Activated gamma-delta T cell treated with Interleukin-2 at 50 U/mL for 16 hours (primary cell): Measurements from ENCODE around the gene GAS6.
A peak's percentile ranks its signal among the peaks of the same experiment; 100 is the strongest.

ENCODE experiments used
- DNase-seq: peaks from one replicate; pipeline ENCODE4 v3.0.0-alpha.2; 2020

GAS6 gene

DNA sequence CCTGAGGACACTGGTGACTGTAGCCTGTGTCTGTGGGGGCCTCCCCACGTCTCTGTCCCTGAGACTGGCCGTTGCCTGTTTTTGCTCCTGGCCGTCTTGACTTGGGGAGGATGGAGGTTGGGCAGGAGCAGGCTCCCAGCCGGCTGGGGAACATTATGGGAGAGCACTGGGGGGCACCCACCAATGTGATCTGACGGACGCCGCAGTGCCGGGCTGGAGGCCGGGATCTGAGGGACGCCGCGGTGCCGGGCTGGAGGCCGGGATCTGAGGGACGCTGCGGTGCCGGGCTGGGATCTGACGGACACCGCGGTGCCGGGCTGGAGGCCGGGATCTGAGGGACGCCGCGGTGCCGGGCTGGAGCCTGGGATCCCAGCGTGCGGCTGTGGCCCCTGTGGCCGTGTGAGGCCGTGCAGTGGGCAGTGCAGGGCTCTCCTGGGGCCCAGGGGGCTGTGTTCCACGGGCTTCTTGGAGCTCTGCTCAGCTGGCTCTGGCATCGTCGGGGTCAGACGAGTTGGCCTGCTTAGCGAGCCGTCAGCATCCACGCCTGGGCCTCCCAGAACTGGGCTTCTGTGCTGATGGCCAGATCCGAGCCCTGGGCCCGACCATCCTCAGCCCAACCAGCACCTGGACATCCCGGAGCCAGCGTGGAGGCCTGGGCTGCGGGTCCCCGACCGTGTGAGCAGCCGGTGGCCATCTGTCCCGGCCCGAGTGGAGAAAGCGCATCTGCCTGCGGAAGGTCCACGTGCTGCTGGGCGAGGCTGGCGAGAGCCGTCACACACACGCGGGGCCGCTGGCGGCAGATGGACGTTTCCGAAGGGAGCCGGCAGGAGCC is 45.8 kb downstream of the GAS6 start:
- no peak for DNase-seq

DNA sequence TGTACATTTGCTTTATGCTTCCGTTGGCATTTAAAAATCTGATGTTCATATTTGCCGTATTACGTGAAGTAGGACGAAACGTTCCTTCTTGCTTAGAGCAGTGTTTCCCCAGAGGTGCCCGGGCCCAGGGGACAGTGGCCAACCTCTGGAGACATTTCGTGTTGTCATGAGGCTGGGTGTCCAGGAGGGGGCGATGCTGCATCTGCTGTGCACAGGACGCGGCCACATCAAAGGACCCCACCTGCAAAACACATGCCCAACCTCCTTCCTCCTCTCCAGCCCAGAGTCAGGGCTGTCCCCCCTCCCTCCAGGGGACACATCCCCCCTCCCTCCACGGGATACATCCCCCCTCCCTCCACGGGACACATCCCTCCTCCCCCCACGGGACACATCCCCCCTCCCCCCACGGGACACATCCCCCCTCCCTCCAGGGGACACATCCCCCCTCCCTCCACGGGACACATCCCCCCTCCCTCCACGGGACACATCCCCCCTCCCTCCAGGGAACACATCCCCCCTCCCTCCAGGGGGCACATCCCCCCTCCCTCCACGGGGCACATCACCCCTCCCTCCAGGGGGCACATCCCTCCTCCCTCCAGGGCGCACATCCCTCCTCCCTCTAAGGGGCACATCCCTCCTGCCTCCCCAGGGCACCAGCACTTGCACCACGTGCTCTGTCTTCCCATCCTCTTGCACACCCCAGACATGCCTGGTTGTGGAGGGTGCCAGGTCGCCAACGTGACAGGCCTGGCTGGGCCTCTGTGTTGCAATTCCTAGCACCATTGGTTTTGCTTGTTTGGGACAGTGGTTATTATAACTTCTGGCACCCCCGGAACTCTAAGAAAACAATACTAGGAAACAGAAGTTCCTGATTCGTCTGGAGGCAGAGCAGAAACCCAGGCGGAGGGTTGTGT is 46.7 kb downstream of the GAS6 start:
- DNase-seq, result peak; percentile 90

DNA sequence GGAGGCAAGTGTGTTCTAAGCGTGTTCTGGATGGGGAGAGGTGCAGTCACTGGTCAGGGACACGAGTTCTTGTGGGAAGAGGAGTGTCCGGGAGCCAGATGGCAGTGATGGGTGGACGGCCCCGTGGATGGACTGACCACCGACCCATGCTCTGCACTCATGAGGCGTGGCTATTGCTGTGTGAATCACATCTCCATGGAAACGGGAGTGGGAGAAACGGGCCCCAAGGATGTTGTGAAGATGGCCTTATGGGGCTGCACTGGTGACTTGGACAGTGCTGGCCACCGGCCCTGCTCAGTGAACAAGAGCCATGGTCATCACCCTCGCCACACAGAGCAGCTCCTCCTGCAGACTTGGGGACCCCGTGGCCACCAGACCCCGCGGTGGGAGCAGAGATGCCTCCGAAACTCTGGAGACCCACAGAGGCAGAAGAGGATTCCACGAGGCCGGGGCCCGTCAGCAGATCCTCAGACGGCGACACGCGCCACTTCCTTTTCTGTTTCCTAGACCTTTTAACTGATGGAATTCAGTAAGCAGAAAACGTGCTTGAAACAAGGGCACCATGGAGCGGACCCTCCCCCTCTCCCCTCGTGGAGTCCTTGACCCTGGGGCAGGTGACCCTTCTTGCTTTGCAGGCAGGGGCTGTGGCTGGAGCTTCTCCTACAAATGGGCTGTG is 47.5 kb downstream of the GAS6 start:
- DNase-seq, result no peak

DNA sequence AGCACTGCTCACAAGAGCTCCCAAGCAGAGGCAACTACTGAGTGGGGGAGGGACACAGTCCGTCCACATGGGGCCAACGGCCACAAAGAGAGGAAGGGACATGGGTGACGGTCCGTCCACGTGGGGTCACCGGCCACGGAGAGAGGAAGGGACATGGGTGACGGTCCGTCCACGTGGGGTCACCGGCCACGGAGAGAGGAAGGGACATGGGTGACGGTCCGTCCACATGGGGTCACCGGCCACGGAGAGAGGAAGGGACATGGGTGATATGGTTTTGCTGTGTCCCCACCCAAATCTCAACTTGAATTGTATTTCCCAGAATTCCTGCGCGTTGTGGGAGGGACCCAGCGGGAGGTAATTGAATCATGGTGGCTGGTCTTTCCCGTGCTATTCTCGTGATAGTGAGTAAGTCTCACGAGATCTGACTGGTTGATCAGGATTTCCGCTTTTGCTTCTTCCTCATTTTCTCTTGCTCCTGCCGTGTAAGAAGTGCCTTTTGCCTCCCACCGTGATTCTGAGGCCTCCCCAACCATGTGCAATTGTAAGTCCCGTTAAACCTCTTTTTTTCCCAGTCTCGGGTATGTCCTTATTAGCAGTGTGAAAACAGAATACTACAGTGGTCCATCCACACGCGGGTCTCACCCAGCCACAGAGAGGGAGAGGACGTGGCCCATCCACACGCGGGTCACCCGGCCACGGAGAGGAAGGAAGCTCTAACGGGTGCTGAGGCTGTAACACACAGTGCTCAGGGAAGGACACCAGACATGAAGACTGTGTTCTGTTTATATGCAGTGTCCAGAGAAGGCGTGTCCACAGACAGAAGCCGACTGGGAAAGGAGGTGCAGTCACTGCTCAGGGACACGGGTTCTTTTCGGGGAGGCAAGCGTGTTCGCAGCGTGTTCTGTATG is 48.5 kb downstream of the GAS6 start:
- no peak for DNase-seq

DNA sequence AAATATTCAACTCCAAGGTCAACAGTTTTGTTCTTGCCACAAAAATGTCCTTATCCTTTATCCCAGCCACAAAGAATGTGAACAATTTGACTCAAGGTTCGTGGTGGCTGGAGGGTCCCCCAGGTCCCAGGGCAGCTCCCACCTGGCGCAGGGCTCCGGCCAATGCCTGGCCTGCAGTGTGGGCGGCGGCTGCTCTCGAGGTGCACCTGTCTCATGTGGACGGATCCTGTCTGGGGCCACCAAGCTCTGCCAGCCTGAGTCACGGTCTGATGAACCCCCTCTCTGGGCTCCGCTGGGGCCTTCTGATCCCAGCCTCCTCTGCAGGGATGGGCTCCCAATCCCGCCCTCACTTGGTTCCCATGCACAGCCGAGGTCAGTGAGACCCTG is 49.4 kb downstream of the GAS6 start:
- no peak for DNase-seq

DNA sequence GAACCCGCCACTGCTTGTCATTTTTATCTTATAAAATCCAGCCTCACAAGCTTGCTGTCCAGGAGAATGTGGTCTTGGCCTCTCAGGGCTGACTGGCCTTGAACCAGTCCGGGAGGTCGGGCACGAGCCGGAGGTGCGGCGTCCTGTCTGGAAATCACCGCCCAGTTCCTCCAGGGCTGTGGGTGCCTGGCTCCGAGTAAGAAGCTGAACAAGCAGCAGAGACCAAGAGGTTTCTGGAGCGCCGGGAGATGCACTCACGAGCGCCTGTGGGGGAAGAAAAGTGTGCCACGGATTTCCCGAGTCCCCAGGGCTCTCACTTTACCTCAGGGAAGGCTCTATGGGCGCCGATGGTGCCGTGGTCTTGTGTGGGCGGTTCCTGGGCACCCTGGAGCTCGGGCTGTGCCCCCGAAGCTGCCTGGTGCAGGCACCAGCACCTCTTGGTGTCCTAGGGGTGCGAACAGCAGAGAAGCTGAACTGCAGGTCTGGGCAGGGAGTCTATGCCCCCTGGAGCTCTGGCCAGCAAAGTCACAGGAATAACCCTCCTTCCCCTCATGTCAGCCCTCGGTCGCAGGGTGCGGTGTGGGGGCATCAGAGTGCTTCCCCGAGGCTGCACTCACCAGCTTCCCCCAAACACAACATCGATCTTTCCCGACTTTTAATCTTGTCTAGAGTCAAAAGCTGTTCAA is 50.0 kb downstream of the GAS6 start:
- DNase-seq, result no peak

DNA sequence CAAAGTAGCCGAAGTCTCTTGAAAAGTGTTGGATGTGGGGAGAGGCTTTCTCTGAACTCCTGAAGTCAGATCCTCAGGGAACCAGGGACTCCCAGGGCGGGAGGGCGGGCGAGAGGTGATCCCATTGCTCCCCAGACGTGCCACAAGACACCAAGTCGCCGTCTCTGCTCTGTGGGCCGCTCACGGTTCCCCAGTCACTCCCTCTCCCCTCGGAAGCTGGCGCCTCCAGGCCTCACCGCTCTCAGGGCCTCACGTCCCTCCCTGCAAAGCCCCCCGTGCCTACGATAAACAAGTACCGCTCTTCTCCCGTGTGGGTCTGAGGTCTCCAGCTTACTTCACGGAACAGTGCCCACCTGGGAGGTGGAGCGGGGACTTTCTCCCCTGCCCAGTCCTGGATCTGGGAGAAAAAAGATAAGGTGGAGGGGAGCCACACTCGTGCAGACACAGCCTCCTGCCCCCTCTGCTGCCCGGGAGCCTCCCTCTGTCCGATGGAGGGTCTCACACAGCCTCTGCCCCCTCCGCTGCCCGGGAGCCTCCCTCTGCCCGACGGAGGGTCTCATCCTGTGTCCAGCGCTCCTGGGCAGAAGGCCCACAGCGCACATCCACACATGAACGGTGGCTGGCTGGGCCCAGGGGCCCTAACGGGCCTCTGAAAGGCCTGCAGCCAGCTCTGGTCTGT is 50.7 kb downstream of the GAS6 start:
- no peak for DNase-seq

DNA sequence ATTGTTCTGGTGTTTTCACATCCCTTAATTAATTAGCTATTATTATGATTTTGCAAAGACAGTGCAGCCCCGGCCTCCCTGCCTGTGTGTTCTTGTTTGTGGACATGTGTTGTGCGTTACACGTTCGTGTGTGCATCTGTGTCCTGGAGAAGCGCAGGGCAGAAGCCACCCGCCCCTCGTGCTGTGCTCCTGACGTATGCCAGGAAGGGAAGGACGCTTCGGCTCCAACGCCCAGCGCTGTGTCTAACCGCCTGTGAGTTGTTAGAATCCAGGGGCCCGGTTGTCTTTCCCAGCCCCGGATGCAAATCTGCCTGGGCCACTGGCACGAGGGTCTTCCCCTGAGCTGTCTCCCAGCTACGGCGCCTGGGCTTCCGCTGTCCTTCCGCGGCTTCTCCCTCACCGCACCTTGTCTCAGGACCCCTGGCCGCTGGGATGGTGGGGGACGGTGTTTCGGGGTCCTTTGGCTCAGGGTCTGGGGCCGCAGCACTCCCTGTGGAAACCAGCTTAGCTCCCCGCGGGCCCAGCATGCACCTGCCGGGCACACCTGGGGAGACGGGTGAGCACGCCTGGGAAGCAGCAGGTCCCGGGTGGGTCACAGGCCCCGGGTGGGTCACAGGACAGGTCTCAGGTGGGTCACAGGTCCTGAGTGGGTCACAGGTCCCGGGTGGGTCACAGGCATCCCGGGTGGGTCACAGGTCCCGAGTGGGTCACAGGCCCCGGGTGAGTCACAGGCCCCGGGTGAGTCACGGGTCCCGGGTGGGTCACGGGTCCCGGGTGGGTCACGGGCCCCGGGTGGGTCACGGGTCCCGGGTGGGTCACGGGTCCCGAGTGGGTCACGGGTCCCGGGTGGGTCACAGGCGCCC is 51.5 kb downstream of the GAS6 start:
- no peak for DNase-seq

DNA sequence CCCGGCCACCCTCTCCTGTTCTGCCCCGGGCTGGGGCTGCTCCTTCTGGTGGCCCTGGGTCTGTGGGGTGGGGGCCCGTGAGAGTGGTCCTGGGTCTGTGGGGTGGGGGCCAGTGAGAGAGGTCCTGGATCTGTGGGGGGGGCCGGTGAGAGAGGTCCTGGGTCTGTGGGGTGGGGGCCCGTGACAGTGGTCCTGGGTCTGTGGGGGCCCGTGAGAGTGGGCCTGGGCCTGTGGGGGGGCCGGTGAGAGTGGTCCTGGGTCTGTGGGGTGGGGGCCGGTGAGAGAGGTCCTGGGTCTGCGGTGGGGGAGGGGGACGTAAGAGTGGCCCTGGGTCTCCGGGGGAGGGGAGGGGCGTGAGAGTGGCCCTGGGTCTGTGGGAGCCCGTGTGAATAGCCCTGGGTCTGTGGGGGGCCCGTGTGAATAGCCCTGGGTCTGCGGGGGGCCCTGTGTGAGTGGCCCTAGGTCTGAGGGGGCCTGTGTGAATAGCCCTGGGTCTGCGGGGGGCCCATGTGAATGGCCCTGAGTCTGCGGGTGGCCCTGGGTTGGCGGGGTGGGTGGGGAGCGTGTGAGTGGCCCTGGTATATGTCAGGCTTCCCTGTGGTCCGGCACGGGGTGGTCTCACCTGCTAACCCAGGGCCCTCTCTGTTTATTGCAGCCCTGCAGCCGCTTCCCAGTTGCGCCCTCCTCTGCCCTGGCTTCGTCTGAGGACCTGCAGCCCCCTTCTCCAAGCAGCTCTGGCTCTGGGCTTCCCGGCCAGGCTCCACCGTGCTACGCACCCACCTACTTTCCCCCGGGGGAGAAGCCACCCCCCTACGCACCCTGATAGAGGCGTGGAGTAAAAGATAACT is 52.6 kb downstream of the GAS6 start:
- DNase-seq, result no peak

DNA sequence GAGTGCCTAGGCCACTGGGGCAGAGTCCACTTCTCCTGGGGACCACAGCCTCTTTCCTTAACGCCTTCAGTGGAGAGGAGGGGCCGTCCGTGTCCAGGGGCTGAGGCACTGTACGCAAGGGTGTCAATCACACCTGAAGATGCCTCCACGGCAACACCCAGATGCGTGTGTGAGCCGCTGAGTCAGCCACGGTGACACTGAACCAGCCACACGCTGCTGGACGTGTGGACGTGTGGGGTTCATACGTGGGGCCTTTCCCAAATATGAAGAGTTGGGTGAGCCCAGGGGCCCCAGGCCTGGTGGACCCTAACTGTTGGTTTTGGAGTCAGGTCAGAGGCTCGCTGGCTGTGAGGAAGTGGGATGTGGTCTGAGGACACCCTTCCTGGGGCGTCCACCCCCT is 53.2 kb downstream of the GAS6 start:
- no peak for DNase-seq

DNA sequence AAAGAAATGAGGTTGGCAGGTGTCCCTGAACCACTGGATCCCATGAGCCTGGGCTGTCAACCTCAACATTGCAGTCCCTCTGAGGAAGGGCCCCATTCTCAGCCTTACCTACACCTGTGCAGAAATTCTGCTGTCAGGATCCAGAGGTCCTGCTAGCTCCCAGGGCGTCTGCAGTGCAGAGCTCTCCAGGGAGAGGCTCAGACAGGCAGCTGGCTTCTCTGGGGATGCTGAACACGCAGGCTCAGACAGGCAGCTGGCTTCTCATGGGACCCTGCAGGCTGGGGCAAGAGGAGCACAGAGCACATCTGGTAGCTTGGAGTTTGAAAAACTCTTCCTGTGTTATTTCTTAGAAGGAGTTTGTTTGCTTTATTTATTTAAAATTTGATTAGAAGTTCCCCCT is 53.9 kb downstream of the GAS6 start:
- DNase-seq, result no peak

DNA sequence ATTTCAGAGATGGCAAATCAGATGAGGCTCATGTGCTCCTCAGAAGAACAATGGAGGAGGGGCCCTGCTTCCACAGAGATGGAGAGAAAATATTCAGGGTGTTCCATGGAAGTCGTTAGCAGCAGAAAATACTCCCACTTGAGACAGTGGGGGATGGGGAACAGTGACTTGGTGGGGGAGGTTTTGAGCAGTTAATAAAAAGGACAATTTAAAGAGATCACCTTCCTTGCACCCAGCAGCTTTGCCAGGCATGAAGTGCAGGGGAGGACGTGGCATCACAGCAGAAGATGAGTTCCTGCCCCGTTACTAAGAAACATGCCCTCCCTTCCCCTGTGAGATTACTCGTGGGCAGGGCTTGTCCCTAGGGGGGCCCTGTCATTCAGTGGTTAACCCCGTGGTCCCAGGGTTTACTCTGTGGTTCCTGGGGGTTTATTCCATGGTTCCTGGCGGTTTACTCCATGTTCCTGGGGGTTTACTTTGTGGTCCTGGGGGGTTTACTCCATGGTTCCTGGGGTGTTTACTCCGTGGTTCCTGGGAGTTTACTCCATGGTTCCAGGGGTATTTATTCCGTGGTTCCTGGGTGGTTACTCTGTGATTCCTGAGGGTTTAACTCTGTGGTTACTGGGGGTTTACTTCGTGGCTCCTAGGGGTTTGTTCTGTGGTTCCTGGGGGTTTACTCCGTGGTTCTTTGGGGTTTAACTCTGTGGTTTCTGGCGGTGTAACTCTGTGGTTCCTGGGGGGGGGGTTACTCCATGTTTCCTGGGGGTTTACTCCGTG is 55.6 kb downstream of the GAS6 start:
- DNase-seq, result no peak

DNA sequence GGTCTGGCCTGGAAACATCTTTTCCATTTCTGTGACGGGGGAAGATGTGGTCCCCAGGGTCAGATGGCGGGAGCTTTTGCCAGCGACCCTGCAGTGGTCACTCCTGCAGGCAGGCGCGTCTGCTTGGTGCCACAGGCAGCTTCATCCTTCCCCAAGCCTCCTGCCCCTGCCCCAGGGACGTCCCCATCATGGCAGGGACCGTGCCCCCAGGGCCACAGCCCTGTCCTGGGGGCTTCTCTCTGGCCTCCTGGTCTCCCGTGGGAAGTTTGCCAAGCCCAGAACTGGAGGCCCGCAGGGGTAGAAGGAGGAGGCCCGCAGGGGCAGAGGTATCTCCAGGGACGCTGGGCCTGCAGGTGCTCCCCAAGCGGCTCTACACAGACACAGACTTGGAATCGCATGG is 57.4 kb downstream of the GAS6 start:
- no peak for DNase-seq

DNA sequence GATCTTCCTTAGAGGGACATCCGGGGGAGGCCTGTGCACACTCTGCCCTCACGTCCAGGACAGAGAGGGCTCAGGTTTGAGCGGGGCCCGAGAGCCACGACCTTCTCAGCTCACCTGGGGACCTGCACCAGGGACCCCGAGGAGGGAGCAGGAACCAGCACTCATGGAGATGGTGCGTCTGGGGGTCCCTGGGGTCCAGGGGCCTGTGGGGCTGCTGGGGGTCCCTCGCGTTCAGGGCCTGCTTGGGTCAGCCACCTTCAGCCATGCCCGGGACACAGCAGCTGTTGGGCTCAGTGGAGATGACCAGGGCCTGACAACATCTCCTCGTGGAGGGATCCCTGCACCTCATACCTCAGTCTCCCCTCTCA is 57.8 kb downstream of the GAS6 start:
- DNase-seq, result no peak

DNA sequence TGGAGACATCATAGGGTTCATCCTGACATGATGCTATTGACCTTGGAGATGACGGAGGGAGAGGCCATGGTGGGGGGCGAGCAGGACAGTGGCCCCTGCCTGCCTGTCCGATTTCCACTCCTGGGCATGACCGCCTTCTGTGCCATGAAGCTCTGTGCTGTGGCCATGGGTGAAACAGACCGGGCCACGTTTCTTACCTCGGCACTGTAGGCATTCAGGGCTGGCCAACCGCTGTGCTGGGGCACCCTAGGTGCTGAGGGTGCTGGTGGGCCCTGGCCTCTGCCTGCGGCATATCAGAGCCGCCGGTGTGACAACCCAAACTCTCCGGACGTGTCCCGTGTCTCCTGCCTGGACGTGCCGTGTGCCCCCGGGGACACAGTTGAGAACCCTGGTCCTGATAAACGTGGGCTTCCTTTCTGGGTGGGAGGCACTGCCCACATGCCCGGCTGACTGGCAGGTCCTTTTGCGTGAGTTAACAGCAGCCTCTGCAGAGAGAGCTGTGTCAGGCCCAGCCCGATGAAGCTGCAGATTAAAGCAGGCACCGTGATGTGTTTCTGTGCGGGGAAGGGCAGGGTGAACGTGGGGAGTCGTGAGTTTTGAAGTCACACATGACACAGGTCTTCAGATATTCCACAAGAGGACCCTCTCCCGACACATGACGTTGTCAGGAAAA is 58.3 kb downstream of the GAS6 start:
- DNase-seq, result no peak

DNA sequence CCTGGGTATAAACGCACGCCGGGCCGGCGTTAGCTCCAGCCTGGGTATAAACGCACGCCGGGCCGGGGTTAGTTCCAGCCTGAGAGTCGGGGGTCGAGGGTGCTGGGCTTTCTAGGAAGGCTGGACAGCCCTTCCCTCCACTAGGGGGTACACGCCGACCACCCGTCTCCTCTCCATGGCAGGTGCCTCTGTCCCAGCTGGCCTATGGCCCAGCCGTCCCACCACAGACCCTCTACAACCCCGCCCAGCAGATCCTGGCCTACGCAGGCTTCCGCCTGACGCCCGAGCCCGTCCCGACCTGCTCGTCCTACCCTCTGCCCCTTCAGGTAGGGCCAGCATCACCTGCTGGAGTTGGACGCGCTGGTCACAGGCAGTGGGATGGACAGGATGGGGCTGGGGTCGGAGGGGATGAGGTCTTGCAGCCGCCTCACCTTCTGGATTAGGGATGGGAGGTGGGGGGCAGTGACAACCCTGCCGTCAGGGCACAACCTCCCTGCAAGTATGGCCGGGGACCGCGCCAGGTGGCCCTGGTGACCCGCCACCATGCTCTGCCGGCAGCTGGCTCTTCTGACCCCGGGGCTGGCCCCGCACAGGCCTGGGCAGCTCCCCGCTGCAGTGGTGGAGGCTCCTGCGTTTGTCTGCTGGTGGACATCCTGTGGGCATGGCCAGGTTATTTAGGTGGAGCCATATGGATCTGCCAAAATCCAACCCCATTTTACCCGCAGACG is 59.0 kb downstream of the GAS6 start:
- DNase-seq, result no peak

DNA sequence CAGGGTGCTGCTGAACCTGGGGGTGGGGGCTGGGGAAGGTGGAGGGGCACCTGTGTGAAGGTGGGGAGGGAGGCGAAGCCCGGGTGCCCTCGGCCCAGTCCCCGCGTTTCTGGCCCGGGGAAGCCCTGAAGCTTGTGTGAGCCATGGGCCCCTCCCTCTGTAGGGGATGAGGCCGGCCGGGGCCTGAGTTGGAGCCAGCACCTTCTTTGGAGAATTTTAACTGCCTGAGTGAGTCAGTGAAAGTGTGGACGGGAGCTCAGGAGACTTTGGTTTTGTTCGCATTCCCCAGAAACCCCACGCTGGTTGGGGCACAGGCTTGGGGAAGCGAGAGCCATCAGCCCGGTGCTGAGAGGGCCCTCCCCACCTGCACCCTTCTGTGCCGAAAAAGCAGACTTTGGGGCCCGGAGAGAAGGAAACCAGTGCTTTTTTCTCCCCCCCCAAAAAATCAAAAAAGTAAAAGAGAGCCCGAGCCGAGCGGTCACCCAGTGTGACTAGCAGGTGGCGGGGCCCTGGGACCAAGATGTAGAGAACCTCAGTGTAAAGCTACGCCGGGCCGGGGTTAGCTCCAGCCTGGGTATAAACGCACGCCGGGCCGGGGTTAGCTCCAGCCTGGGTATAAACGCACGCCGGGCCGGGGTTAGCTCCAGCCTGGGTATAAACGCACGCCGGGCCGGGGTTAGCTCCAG is 59.7 kb downstream of the GAS6 start:
- no peak for DNase-seq
